Prostate gland (tissue), 2 donors: ENCODE measurements around the gene DMRT3.

ENCODE experiments used
- CTCF ChIP-seq, 4 experiments: fragments of 200-600 bp in 2 of 4; fragments of 450-650 bp in 2 of 4; sonication (generic) in 2 of 4; IDR thresholded peaks; 1 replicate in 3 of 4; 2 replicates in 1 of 4; pipeline ENCODE4 v1.5.1; 2016 to 2019; ENCODE audit warnings: antibody characterized with exemption in 4 of 4, mild to moderate bottlenecking in 2 of 4, moderate library complexity in 2 of 4
- POLR2AphosphoS5 ChIP-seq: sonication (generic); formaldehyde crosslinking; IDR thresholded peaks from one replicate; pipeline ENCODE4 v1.6.1; 2017; ENCODE audit warnings: antibody characterized with exemption

DNA sequence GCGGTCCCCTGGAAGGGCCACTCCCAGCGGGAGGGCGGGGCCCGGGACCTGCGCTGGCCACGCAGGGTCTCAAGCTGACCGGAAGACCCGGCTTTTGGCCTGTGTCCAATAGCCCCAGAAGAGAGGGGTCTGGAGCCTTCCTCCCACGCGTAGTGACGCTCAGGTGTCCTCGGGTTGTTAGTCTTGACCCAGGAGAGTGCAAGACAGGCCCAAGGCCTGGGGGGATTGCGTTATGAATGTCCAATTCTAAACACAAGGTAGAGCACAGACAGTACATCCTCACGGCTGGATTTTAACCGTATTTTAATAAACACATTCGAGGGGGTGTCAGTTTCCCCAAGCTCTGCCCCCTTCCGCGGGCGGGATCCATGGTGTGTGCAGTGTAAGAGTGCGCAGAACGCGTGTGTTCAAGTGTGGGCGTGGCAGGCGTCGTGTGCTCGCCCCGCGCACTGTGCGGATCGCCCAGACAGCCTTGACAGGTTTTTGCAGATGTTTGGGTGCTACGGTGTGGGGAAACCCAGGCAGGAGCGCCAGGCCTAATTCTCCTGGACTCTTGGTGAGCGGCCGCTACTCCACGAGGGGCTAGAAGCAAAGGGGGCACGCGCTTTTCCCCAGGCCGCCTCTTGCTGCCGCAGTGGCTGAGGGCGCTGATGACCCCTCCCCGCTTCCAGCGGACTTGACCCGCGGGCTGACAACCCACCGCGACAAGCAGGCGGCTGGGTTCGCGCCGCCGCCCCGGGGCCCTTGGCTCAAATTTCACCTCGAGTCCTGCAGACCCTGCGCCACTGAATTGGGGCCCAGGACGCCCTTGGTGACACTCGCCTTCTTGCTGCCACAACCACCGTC, 6.1 kb upstream of the DMRT3 start:
- TF ChIP-seq CTCF (IDR thresholded peaks at IDR 0.05) = no peak
- TF ChIP-seq POLR2AphosphoS5 = no peak
